K562 (cell line): ENCODE data around the gene ZNF18. TPM values are rescaled to one million over a fixed set of nuclear protein-coding genes. Genes with fewer than 3 reads are reported as not detected.

ENCODE experiments used
- ATAC-seq: fragments of 200-7000 bp; cut with Tn5 transposase; 3 replicates; pipeline ENCODE4 v1.9.1; 2020; ENCODE audit warnings: moderate library complexity
- BruUV-seq: library from RNA; stranded (reverse); fragments of 400-500 nt; replicated peaks from 2 replicates; lab custom pipeline; 2021; lab: Mats Ljungman, UMichigan
- CTCF ChIA-PET: fragments of 300-600 bp; formaldehyde crosslinking; extraction: SDS; loops from one replicate; lab custom pipeline; 2021; ENCODE audit warnings: low intra/inter-chr PET ratio; lab: Yijun Ruan, JAX
- POLR2A ChIA-PET: fragments of 300-600, 350-650 bp; sonication (Branson Sonifier 250); formaldehyde crosslinking; extraction: SDS; loops from one replicate; lab custom pipeline; 2021; ENCODE audit warnings: antibody characterized with exemption, inconsistent platforms; lab: Yijun Ruan, JAX
- DNase-seq, 4 experiments: peaks; one replicate each; pipeline versions ENCODE4 v3.0.0 to v3.0.0-alpha.2; 2011 to 2018; ENCODE audit warnings: low spot score in 3 of 4, mixed read lengths in 3 of 4; ENCODE audit errors: extremely low read depth in 1 of 4
- FAIRE-seq: peaks from 2 replicates; lab custom pipeline; 2011; peaks lifted over from hg19 to GRCh38; lab: Jason Lieb, UNC
- H2AFZ ChIP-seq: 2 replicates; pipeline ENCODE4 v1.6.0; 2011; ENCODE audit warnings: low read depth, low read length, control low read depth, inconsistent platforms
- H3K27ac ChIP-seq: fragments of 200-600 bp; 3 replicates; pipeline ENCODE4 v1.8.0; 2011; ENCODE audit warnings: low read depth, mild to moderate bottlenecking, control low read depth, inconsistent platforms, low read length, moderate library complexity, mixed read lengths; ENCODE audit errors: extremely low read depth
- H3K27me3 ChIP-seq, 2 experiments: fragments of 300-600 bp in 1 of 2; 2 replicates in 1 of 2; 3 replicates in 1 of 2; pipeline versions ENCODE4 v1.6.0 to v1.8.0; 2011; ENCODE audit warnings: inconsistent platforms in 2 of 2, low read length in 2 of 2, mild to moderate bottlenecking in 1 of 2, mixed read lengths in 1 of 2, moderate library complexity in 1 of 2; ENCODE audit not compliant: control insufficient read depth in 2 of 2, insufficient read depth in 2 of 2
- H3K36me3 ChIP-seq: fragments of 300-600 bp; 3 replicates; pipeline ENCODE4 v1.8.0; 2011; ENCODE audit warnings: mild to moderate bottlenecking, low read length, inconsistent platforms; ENCODE audit not compliant: control insufficient read depth, insufficient read depth
- H3K4me1 ChIP-seq, 2 experiments: fragments of 200-600 bp in 1 of 2; replicated peaks in 1 of 2; 2 replicates in 1 of 2; 3 replicates in 1 of 2; pipeline versions ENCODE4 v1.5.1 to v1.8.0; 2011; ENCODE audit warnings: inconsistent platforms in 2 of 2, low read length in 2 of 2, mild to moderate bottlenecking in 1 of 2, mixed read lengths in 1 of 2, moderate library complexity in 1 of 2; ENCODE audit not compliant: control insufficient read depth in 2 of 2, insufficient read depth in 2 of 2
- H3K4me2 ChIP-seq: 2 replicates; pipeline ENCODE4 v1.6.1; 2011; ENCODE audit warnings: low read length, control low read depth, inconsistent platforms, mixed read lengths; ENCODE audit not compliant: insufficient read depth
- H3K4me3 ChIP-seq: fragments of 200-600 bp; sonication (generic), shearing (Covaris generic); 2 replicates; pipeline ENCODE4 v1.5.1; 2016; ENCODE audit warnings: control low read depth, inconsistent platforms
- H3K79me2 ChIP-seq: fragments of 200-600 bp; 3 replicates; pipeline ENCODE4 v1.8.0; 2011; ENCODE audit warnings: low read length, inconsistent platforms; ENCODE audit not compliant: control insufficient read depth, insufficient read depth
- H3K9ac ChIP-seq, 2 experiments: 2 replicates each; pipeline versions ENCODE4 v1.6.0 to v1.6.1; 2011; ENCODE audit warnings: low read depth in 2 of 2, low read length in 2 of 2, control low read depth in 1 of 2, inconsistent platforms in 1 of 2, mild to moderate bottlenecking in 1 of 2, mixed read lengths in 1 of 2; ENCODE audit not compliant: insufficient read depth in 1 of 2
- H3K9me1 ChIP-seq: one replicate; pipeline ENCODE4 v1.6.0; 2011; ENCODE audit warnings: inconsistent platforms, mild to moderate bottlenecking, low read length, moderate library complexity; ENCODE audit not compliant: control insufficient read depth, insufficient read depth
- H3K9me3 ChIP-seq: replicated peaks from 2 replicates; pipeline ENCODE4 v1.5.1; 2011; ENCODE audit warnings: low read depth, low read length, inconsistent platforms; ENCODE audit not compliant: control insufficient read depth, insufficient read depth
- H4K20me1 ChIP-seq: replicated peaks from 2 replicates; pipeline ENCODE4 v1.6.1; 2011; ENCODE audit warnings: low read length, inconsistent platforms, mixed read lengths; ENCODE audit not compliant: control insufficient read depth, insufficient read depth
- MAZ ChIP-seq, 2 experiments: fragments of 450-650 bp in 1 of 2; sonication (generic) in 1 of 2; formaldehyde crosslinking; IDR thresholded peaks in 1 of 2; conservative IDR thresholded peaks in 1 of 2; 2 replicates each; pipeline versions ENCODE4 v1.4.0 to v1.5.0; 2020; ENCODE audit warnings: mild to moderate bottlenecking in 1 of 2, missing genetic modification reagents in 1 of 2
- PCBP1 ChIP-seq: fragments of 200-400 bp; formaldehyde crosslinking; IDR thresholded peaks from 2 replicates; pipeline ENCODE4 v1.6.1; 2018; ENCODE audit warnings: mild to moderate bottlenecking, low read depth, low read length; ENCODE audit not compliant: poor library complexity, severe bottlenecking
- PHB2 ChIP-seq: fragments of 450-650 bp; IDR thresholded peaks from 2 replicates; pipeline ENCODE4 v1.6.1; 2017; ENCODE audit warnings: low read depth
- POLR2B ChIP-seq: fragments of 450-650 bp; IDR thresholded peaks from 2 replicates; pipeline ENCODE4 v1.6.1; 2018; ENCODE audit warnings: low read depth; ENCODE audit not compliant: partially characterized antibody
- ZC3H8 ChIP-seq: fragments of 450-650 bp; IDR thresholded peaks from 2 replicates; pipeline ENCODE4 v1.6.1; 2017
- ZFP1 ChIP-seq: fragments of 450-650 bp; formaldehyde crosslinking; IDR thresholded peaks from 2 replicates; pipeline ENCODE4 v1.4.0; 2020; ENCODE audit warnings: mild to moderate bottlenecking, mixed read lengths
- ZNF140 ChIP-seq: fragments of 250-450 bp; sonication (Bioruptor Pico); IDR thresholded peaks from 2 replicates; pipeline ENCODE4 v1.8.0; 2021; ENCODE audit warnings: moderate library complexity, mild to moderate bottlenecking, inconsistent platforms
- ZNF197 ChIP-seq: fragments of 200-800 bp; sonication (Bioruptor generic); IDR thresholded peaks from 2 replicates; pipeline ENCODE4 v1.6.1; 2016; ENCODE audit warnings: low read depth, missing genetic modification characterization, missing compliant biosample characterization
- ZNF263 ChIP-seq: sonication (generic); formaldehyde crosslinking; IDR thresholded peaks from 2 replicates; pipeline ENCODE4 v1.8.0; 2022; ENCODE audit warnings: mild to moderate bottlenecking, missing genetic modification reagents, borderline replicate concordance
- WGBS: fragments of 100-300 bp; shearing (Covaris generic); methylation state at CpG from one replicate; pipeline ENCODE4 v1.1.6; 2016; ENCODE audit warnings: low coverage, mixed read lengths; ENCODE audit not compliant: insufficient coverage; ENCODE audit errors: missing lambda C conversion rate; 5-methylcytosine and 5-hydroxymethylcytosine counted together
- in situ Hi-C: fragments of 300-500 bp; cut with MboI; formaldehyde crosslinking; loops from 4 replicates; pipeline ENCODE4 v1.15.0; 2018; ENCODE audit warnings: inconsistent platforms, mixed read lengths
- intact Hi-C: fragments of 100-400 bp; cut with micrococcal nuclease; formaldehyde crosslinking; loops from 2 replicates; pipeline ENCODE4 v1.14.2; 2022
- polyA plus RNA-seq, 8 experiments: library from polyadenylated mRNA; depleted of rRNA in 4 of 8; stranded (reverse) in 5 of 8; unstranded in 3 of 8; fragments of >200 nt; fragmentation: Nextera tagmentation in 2 of 8; fragmentation: Illumina TruSeq in 1 of 8; extraction: Ambion mirVana in 2 of 8; extraction: Trizol in 1 of 8; gene quantifications; 2 replicates each; pipeline versions ENCODE4 v1.2.1 to v1.2.3, GENCODE V29; 2011 to 2014; ENCODE audit warnings: inconsistent platforms in 1 of 8, missing spikeins in 1 of 8
- total RNA-seq, 7 experiments: library from RNA; depleted of rRNA in 6 of 7; stranded (reverse); fragments of >200 nt in 6 of 7; fragmentation: Illumina TruSeq in 2 of 7; extraction: Trizol in 2 of 7; gene quantifications; 2 replicates each; pipeline versions ENCODE4 v1.2.1 to v1.2.3, GENCODE V29; 2011 to 2021; ENCODE audit warnings: low replicate concordance in 1 of 7

ZNF18 gene
- total and polyA plus RNA-seq, 9 of the 15 experiments (the other 6 are each of a cell fraction or from before 2014, with no cell fraction given): 1.1 to 5.0 (median 3.4) TPM

- ATAC-seq (no peak), DNase-seq (no peak), FAIRE-seq (no peak)
- Histone ChIP-seq H3K9ac (no peak overlapping the region), H3K36me3 (no peaks in the 10 kb centered on the region), H3K27ac (no peak overlapping the region), H3K79me2 (peaks cover 24% of the 10 kb centered on the region), H4K20me1 (peaks cover 5% of the 10 kb centered on the region; the same call in 1 of the 2 replicates), H3K9me3 (no peaks in the 10 kb centered on the region), H3K27me3 (no peaks in the 10 kb centered on the region), H3K4me3 (no peak overlapping the region), H3K9me1 (peaks cover 2% of the 10 kb centered on the region), H2AFZ (no peak overlapping the region), H3K4me1 (peaks cover 0 to 13% of the 10 kb centered on the region in 2 experiments; a peak in 1 of 5 replicates), H3K4me2 (no peak overlapping the region)
- WGBS: 74% methylated on average over 4 of the region's 4 CpGs
- in situ Hi-C loops: no loop called here
- TF ChIP-seq MAZ (CRISPR knock-in tag; conservative IDR thresholded peaks at IDR 0.05 in 1 of 2, IDR thresholded peaks at IDR 0.05 in 1 of 2) (no peak), ZNF263 (CRISPR knock-in tag) (no peak), PHB2 (no peak), ZNF197 (CRISPR knock-in tag) (no peak), ZC3H8 (no peak), POLR2B (no peak), ZNF140 (no peak), ZFP1 (CRISPR knock-in tag) (no peak), PCBP1 (no peak)
- ChIA-PET CTCF (no interaction called here), POLR2A (no interaction called here)
- intact Hi-C loops: no loop called here
- no TSS peak for BruUV-seq
Observed at GRCh38 chr17:12034538-12034937, 37.3 kb upstream of the ZNF18 start.
